Liver (tissue), 9 donors: ENCODE data around the gene GNPDA2. TPM values are rescaled to one million over a fixed set of nuclear protein-coding genes. Genes with fewer than 3 reads are reported as not detected.

Source experiments
- DNase-seq: peaks from one replicate; pipeline ENCODE4 v3.0.0-alpha.2; 2017; ENCODE audit warnings: low spot score
- H3K27ac ChIP-seq, 2 donors: one replicate each; pipeline ENCODE4 v1.7.0; 2013; ENCODE audit warnings: inconsistent platforms in 2 of 2, low read length in 2 of 2, control low read depth in 1 of 2, low read depth in 1 of 2, mild to moderate bottlenecking in 1 of 2
- H3K27me3 ChIP-seq, 4 donors: one replicate each; pipeline versions ENCODE4 v1.6.1 to v1.7.0; 2013; ENCODE audit warnings: low read length in 3 of 4, inconsistent platforms in 1 of 4, mild to moderate bottlenecking in 1 of 4, moderate library complexity in 1 of 4; ENCODE audit not compliant: control insufficient read depth in 4 of 4, insufficient read depth in 4 of 4
- H3K36me3 ChIP-seq, 4 donors: one replicate each; pipeline versions ENCODE4 v1.6.1 to v1.7.0; 2013; ENCODE audit warnings: low read length in 3 of 4, mild to moderate bottlenecking in 3 of 4, low read depth in 1 of 4, moderate library complexity in 1 of 4; ENCODE audit not compliant: control insufficient read depth in 4 of 4, insufficient read depth in 3 of 4
- H3K4me1 ChIP-seq, 4 donors: one replicate each; pipeline versions ENCODE4 v1.6.1 to v1.7.0; 2013; ENCODE audit warnings: low read length in 3 of 4, mild to moderate bottlenecking in 3 of 4, moderate library complexity in 1 of 4; ENCODE audit not compliant: control insufficient read depth in 4 of 4, insufficient read depth in 4 of 4
- H3K4me3 ChIP-seq, 3 donors: one replicate each; pipeline versions ENCODE4 v1.6.1 to v1.7.0; 2013; ENCODE audit warnings: low read length in 3 of 3, control low read depth in 1 of 3, low read depth in 1 of 3, mild to moderate bottlenecking in 1 of 3
- H3K9ac ChIP-seq, 2 donors: one replicate each; pipeline ENCODE4 v1.7.0; 2013; ENCODE audit warnings: low read length in 2 of 2, mild to moderate bottlenecking in 2 of 2, moderate library complexity in 2 of 2, control low read depth in 1 of 2, low read depth in 1 of 2
- H3K9me3 ChIP-seq, 4 donors: one replicate each; pipeline versions ENCODE4 v1.6.1 to v1.7.0; 2013; ENCODE audit warnings: low read length in 3 of 4; ENCODE audit not compliant: control insufficient read depth in 4 of 4
- ATF3 ChIP-seq: IDR thresholded peaks from 2 replicates; pipeline ENCODE4 v1.6.1; 2016; ENCODE audit warnings: antibody characterized with exemption
- CTCF ChIP-seq: fragments of 150-350 bp; IDR thresholded peaks from 2 replicates; pipeline ENCODE4 v1.5.1; 2017; ENCODE audit warnings: improper control_type of control experiment, low read depth, low read length; ENCODE audit not compliant: missing input control
- FOXA2 ChIP-seq: IDR thresholded peaks from 2 replicates; pipeline ENCODE4 v1.6.1; 2016; ENCODE audit warnings: antibody characterized with exemption
- JUND ChIP-seq, 2 donors: IDR thresholded peaks; 2 replicates each; pipeline ENCODE4 v1.6.1; 2016; ENCODE audit warnings: antibody characterized with exemption in 2 of 2
- REST ChIP-seq: IDR thresholded peaks from 2 replicates; pipeline ENCODE4 v1.6.1; 2016; ENCODE audit warnings: antibody characterized with exemption, mild to moderate bottlenecking
- TAF1 ChIP-seq: conservative IDR thresholded peaks from 2 replicates; pipeline ENCODE4 v1.6.1; 2016; ENCODE audit warnings: antibody characterized with exemption, mild to moderate bottlenecking
- YY1 ChIP-seq: IDR thresholded peaks from 2 replicates; pipeline ENCODE4 v1.6.1; 2016; ENCODE audit warnings: antibody characterized with exemption, mild to moderate bottlenecking
- WGBS: extraction: QIAGEN DNeasy Blood & Tissue Kit; methylation state at CpG from one replicate; pipeline ENCODE4 v1.1.7; 2013; 5-methylcytosine and 5-hydroxymethylcytosine counted together
- polyA plus RNA-seq, 2 donors: library from polyadenylated mRNA; stranded (reverse) in 1 of 2; unstranded in 1 of 2; fragments of 200-250 nt in 1 of 2; fragments of >200 nt in 1 of 2; fragmentation: Nextera tagmentation in 1 of 2; extraction: Ambion mirVana in 1 of 2; gene quantifications; one replicate each; pipeline versions ENCODE4 v1.2.1 to v1.2.3, GENCODE V29; 2013 to 2015
- total RNA-seq, 2 donors: library from RNA; depleted of rRNA; stranded (reverse); fragments of >200 nt; gene quantifications; one replicate each; pipeline ENCODE4 v1.2.3, GENCODE V29; 2014
- donor health status: healthy.
- donor health status: healthy.
- donor health status: healthy.
- donor health status: healthy.
- donor health status: healthy.

GNPDA2 gene
- total and polyA plus RNA-seq, 4 donors: 1.5 to 5.3 (median 3.6) TPM

GRCh38 chr4:44668526-44668925, 57.8 kb downstream of the GNPDA2 start:
- whole genome bisulfite sequencing: 70% methylated on average over 2 of the region's 2 CpGs
- Histone ChIP-seq H3K4me1 (no peaks in the 10 kb centered on the region), H3K36me3 (no peaks in the 10 kb centered on the region), H3K4me3 (no peak overlapping the region), H3K27me3 (no peaks in the 10 kb centered on the region), H3K9ac (no peak overlapping the region), H3K9me3 (no peaks in the 10 kb centered on the region), H3K27ac (no peak overlapping the region)
- DNase-seq: no peak
- TF ChIP-seq JUND (IDR thresholded peaks at IDR 0.05): no peak

GRCh38 chr4:44663539-44664263, 62.7 kb downstream of the GNPDA2 start:
- DNase-seq: no peak
- Histone ChIP-seq H3K9ac (no peak overlapping the region), H3K27me3 (no peaks in the 10 kb centered on the region), H3K9me3 (no peaks in the 10 kb centered on the region), H3K27ac (no peak overlapping the region), H3K36me3 (no peaks in the 10 kb centered on the region), H3K4me3 (no peak overlapping the region), H3K4me1 (no peaks in the 10 kb centered on the region)
- no peak for TF ChIP-seq YY1
- no peak for TF ChIP-seq ATF3
- no peak for TF ChIP-seq REST
- no peak for TF ChIP-seq JUND (IDR thresholded peaks at IDR 0.05)
- no peak for TF ChIP-seq CTCF
- TF ChIP-seq FOXA2: no peak
- 81% methylated on average over 20 of the region's 20 CpGs for WGBS

- 78% methylated on average over 2 of the region's 2 CpGs for WGBS
- H3K27me3 ChIP-seq: no peaks in the 10 kb centered on the region
- H3K9ac ChIP-seq: no peak overlapping the region
- H3K9me3 ChIP-seq: no peaks in the 10 kb centered on the region
- DNase-seq: no peak
- TF ChIP-seq TAF1: no peak
- no peak for TF ChIP-seq FOXA2
- H3K4me3 ChIP-seq: no peak overlapping the region
- H3K36me3 ChIP-seq: no peaks in the 10 kb centered on the region
- no peaks in the 10 kb centered on the region for H3K4me1 ChIP-seq
- no peak overlapping the region for H3K27ac ChIP-seq
Observed at GRCh38 chr4:44662623-44663005, 63.7 kb downstream of the GNPDA2 start.
